Measurements from ENCODE around the gene DPYSL5.

- TF ChIP-seq SIN3A (IDR thresholded peaks at IDR 0.05; ENCODE audit: borderline replicate concordance, insufficient read depth, low read length) (no peak), FOXP2 (optimal IDR thresholded peaks at IDR 0.05; ENCODE audit: borderline replicate concordance, extremely low read depth, extremely low read length, insufficient read depth) (no peak), POLR2AphosphoS5 (IDR thresholded peaks at IDR 0.05; ENCODE audit: low read depth, low read length) (no peak), REST (IDR thresholded peaks at IDR 0.05; ENCODE audit: insufficient read depth in 1 of 2, low read depth in 2 of 2, low read length in 2 of 2) (no peak)
These were observed 104.4 kb downstream of the DPYSL5 start for GRCh38 chr2:26952374-26952773.

Data from PFSK-1 (cell line).